ENCODE results near the gene MAPK10.
"Not testable (repeated sequence)": the region's sequence is repeated elsewhere in the genome, so short reads cannot be mapped to it uniquely, and the experiment has no call there.

The MAPK10 gene

DNA sequence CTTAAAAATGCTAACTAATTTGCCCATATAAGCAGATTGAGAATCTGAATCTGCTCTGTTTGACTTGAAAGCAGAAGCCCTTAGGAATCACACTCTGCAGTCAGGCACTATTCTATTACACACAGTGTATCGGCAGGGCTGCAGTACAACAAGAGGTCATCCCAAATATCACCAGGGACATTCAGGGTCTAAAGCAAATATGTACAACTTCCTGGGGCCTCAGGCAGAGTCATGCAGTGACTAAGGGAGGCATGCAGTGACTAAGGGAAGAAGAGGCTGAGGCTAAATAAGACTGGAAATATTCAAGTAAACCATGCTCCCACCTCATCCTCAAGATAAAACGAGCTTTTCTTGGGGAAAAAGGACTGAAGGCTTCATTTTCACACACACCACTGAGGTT lies 20.9 kb downstream of the MAPK10 start:
- no peak for DNase-seq (ENCODE audit: low read depth)

DNA sequence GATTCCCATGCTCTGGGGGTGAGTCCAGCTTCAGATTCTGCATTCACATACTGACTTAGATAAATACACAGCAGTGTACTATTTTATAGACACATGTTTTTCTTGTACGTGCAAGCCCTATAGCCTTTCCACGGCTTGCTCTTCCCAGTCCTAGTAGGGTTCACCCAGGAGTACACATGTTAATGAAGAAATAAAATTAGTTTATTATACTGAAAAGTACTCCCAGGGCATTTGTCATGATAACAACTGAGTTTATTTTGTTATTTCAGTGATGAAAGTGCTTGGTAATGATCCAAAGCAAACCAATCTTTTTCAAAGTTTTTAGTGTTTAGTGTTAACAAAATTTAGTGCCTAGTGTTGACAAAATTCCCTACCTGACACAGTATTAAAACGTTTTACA lies 21.3 kb downstream of the MAPK10 start:
- DNase-seq (ENCODE audit: low read depth), result no peak

DNA sequence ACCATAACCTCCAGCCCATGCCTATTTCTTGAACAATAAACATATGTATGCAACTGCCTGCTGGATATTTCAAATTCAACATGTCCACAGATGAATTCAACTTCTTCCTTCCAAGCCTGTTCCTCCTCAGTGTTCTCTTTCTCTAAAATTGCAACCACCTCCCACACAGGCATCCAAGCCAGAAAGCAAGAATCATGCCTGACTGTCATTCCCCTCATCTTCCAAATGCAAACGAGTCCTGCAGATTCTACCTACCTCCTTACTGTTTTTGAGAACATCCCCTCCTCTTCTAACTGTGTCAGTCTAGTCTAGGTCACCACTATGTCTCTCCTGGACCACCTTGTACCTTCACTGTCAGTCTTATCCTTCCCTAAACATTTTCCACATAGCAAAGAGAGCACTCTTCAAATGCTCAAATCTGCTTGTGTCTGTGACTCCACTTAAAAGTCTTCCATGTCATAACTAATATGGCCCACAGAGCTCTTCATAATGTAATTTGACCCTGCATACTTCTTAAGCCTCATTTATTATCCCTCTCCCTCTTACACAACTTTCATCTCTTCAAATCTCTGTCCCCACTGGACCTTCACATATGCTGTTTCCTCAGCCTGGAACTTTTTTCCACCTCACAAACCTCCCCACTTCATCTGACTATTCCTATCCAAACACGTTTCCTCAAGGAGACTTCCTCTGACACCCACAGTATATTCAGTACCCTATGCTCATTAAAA lies 25.7 kb downstream of the MAPK10 start:
- no peak for DNase-seq (ENCODE audit: low read depth)

DNA sequence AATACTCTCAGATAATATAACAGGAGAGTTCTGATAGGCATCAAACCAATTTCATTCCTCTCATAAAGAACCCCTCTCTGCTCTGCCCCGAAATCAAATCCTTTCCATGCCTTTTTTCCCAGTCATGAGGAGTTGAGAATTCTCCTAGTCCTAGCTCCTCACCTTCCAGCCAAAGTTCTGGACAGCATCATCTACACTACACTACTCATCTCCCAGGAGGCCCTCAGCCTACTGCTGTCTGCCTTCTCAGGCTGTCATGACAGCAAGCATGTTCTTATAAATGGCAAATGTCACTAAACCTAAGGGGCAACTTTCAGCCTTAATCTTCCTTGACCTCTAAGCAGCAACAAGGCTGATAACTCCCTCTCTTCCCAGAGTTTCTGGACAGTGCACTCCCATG lies 26.6 kb downstream of the MAPK10 start:
- DNase-seq (ENCODE audit: low read depth), result no peak

DNA sequence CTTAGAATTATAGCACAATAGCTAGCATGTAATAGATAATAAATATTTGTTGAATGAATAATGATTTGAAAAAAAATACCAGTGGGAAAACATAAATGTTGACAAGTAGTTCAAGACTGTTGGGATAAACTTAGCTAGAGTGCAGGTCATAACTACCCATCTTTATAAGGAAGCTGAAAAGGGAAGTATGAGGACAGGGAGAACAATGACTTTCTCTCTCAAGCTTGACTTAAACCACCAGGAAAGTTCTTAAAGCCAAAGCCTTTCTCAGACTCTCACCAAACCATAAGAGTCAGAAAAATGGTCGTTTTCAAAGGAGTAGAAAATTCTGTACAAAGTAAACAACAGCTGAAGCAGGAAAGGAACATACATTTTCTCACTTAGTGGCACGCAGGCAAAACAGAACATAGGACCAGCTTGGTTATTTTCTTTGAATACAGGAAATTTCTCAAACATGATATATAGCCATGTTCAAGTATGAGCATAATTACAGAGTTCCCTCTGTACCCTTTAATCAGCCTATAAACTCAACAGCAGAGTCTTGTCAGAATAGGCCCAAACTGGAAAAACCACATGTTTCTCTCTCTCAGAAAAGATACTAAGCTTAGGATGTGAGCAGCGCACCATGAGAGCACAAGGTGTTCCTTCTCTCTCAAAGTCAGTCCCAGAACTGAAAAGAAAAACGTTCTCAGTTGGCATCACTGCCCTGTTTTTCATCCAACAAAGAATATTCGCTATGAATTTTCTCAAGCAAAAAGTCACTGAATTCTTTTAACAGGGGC lies 28.7 kb downstream of the MAPK10 start:
- DNase-seq (ENCODE audit: low read depth), result no peak

DNA sequence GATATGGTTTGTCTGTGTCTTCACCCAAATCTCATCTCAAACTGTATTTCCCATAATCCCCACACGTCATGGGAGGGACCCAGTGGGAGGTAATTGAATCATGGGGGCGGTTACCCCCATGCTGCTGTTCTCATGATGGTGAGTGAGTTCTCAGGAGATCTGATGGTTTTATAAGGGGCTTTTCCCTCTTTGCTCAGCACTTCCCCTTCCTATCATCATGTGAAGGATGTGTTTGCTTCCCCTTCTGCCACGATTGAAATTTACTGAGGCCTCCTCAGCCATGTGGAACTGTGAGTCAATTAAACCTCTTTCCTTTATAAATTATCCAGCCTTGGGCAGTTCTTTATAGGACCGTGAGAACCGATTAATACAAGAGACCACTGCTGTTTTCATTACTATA lies 29.4 kb downstream of the MAPK10 start:
- not testable (repeated sequence) for DNase-seq (ENCODE audit: low read depth)

DNA sequence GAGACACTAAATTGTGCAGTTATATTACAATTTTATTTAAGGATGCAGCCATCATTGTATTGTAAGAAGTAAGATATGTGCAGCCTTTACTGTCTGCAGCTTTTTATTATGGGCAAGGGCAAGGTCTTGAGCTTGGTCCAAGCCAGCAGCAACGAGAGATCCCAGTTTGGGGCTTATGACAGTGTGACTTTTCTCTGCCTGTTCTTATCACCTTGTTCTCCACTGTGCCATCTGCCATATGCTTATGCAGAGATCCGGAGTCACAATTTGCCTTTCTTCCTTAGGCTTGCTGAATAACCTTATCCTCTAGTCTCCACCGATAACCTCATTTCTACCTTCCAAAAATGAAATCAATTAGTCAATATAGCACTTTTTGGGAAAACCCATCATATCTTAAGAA lies 30.4 kb downstream of the MAPK10 start:
- DNase-seq (ENCODE audit: low read depth), result no peak

DNA sequence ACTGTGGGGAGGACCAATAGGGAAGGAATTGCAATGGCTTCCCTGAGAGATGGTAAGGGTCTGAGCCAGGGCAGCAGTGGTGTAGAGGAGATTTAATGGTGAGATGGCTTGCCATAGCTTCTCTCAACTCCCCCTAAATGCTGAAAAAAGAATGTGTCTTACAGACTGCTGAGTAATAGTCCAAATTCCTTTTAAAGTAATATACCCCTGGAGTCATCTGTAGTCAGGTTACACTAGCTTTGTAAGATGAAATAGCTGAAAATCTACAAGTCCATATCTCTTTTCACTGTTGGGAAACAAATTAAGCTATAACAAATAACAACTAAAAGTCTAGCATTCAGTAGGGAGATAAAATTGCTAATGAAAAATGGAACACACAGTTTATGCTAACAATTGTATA lies 33.5 kb downstream of the MAPK10 start:
- no peak for DNase-seq (ENCODE audit: low read depth)

DNA sequence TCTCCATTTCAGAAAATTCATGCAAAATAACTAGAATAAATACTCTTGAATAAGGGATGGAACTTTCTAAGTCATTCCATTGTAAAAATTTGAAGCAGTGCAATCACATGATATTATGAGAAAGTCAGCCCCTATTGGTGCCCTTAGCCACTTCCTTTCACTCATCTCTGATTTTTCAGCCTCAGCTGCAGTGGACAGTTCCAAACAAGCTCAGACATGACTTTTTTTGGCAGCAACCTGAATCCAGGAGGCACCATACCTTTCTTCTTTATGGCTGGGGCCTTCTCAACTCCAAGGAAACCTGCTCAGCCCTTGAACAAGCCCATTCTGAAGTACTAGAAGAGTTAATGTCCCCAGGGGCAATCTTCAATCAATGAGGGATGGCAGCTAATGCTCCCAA lies 40.5 kb downstream of the MAPK10 start:
- DNase-seq (ENCODE audit: low read depth), result no peak

DNA sequence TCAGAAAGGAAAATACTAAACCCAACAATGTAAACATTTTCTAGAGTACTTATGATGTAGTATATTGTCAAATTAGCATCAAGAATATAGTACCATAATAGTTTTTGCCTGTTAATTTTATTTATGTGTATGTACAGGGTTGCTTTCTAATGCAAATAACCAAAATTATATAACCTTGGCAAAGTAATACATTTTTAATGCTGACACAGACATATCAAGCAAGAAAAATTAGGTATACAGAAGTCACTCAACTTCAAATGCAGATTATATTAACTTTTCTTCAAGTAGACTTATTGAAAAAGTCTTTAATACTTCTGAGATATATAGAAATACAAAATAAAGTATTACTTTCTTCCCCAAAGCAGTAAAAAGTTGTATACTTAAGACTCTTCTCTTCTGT lies 44.3 kb downstream of the MAPK10 start:
- no peak for DNase-seq (ENCODE audit: low read depth)

DNA sequence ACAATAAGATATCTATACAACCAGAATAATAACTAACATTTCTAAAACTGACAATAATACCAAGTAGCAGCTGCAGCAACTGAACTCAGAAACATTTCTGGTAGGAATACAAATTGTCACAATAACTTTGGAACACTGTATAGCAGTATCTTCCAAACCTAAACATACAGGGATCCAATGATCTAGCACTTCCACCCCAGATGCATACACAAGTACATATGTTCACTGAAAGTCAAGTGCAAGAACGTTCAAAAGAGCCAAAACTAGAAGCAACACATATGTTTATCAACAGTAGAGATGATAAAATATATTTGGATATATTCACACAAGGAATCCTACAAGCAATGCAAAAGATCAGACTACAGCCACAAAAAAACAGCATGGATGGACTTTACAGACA lies 46.2 kb downstream of the MAPK10 start:
- DNase-seq (ENCODE audit: low read depth), result no peak

DNA sequence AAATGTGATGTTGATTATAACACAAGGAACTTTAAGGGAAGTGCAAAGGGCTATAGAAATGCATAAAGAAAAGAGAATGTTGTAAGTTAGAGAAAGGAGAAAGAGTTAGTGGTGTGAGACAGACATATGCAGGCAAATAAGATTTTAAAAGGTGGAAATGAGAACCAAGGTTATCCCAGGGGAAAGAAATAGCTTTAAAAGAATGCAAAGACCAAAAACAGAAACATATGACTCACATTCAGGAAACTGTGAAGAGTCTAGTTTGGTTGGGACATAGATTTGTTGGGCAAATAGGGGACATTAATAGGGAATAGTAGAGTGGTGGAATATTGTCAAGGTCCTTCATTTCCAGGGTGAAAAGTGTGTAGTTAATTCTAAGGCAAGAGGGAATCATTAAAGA lies 52.4 kb downstream of the MAPK10 start:
- no peak for DNase-seq (ENCODE audit: low read depth)

DNA sequence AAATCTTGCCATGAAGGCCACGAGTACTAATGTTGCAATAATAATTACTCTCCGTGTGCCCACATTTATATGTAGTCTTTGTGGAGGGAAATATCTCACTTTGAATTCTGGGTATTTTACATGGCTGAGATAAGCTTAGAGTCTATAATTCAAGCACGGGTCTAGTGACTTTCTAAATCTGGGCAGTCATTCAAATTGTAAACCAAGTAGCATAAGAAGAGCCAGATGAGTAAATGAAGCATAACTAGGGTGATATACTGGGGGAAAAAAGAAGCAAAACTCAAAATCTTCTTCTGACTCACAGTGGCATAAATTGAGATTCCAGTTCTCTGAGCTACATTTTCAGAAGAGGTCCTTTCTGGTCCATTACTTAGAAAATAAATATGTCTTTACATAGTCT lies 53.0 kb downstream of the MAPK10 start:
- DNase-seq (ENCODE audit: low read depth), result no peak

DNA sequence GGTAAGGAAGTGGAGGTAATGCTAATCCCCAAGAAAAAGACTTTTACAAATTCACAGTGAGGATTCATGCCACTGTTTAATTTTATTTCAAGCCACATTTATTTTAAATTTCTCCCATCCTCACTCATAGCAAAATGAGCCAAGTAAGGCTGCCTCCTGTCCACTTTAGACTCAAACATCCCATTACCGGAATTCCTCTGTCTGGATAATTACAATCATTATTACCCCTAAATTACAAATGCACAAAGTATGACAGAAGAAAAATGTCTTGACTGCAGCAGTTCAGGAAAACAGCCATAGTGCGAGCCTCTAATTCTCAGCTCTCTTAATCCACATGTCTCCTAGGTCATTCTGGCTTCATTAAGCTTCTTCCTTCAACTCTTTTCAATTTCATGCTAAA lies 57.0 kb downstream of the MAPK10 start:
- DNase-seq (ENCODE audit: low read depth), result no peak

DNA sequence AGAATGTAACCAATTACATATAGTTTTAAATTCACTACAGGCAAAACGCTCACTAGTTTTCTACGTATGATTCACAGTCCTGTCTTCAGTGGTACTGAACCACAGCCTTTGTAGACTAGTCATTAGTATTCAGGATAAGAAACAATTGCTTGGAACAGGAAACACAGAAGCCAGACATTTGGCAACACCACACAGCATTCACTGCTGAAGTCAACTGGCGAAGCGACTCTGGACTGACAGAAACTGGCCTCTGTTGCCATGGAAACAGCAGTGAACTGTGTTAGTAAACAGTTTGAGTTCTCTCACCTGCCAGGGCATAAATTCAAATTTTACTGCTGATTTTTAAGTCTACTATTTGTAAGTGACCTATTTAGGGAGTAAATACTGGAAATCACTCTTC lies 57.6 kb downstream of the MAPK10 start:
- DNase-seq (ENCODE audit: low read depth), result no peak

DNA sequence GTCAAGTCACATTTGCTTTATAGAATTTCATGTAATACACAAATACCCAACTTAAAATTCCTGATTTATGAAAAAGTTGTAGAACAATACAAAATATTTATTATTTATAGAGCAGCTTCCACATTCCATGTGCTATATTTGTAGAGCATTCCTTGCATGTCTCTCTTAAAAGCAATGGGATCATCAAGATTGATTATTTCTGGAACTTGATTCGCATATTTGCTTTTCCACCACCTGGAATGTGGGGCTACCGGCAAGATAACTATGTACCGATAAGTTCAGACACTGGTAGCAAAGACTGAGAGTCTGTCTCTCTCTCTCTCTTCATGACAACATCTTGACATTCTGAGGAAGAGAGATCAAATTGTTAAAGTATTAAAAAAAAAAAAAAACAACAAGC lies 59.3 kb downstream of the MAPK10 start:
- DNase-seq (ENCODE audit: low read depth), result no peak

DNA sequence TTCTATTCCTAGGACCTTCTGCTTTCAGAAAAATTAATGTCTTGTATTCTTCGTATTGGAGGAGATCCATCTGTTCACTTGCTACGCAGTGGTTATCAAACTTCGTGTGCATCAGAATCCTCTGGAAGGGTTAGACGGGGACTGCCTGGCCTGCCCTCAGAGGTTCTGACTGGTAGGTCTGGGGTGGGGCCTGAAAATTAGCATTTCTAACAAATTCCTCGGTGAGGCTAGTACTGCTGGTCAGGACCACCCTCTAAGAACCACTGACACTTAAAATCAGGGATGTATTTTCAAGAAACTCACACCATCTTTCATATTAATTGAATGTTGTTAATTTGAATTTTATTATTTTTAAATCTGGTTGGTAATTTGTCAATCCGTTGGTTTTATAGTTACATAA lies 63.0 kb downstream of the MAPK10 start:
- DNase-seq (ENCODE audit: low read depth), result no peak

DNA sequence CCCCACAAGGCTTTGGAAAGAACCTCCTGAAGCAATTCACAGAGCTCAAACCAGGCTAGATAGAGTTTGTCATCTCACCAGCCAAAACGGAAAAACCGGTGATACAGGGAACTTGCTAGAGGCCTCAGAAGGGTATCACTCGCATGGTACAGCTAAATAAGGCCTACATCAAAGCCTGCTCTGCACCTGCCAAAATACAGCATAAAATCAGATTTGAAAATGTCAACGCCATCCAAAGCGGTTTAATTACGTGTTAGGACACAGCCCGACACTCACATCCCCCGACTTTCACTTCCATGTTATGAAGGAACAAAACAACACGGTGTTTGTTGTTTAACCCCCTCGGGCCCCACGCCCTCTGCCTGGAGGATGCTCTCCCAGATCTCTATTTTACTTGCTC lies 65.0 kb downstream of the MAPK10 start:
- no peak for DNase-seq (ENCODE audit: low read depth)

DNA sequence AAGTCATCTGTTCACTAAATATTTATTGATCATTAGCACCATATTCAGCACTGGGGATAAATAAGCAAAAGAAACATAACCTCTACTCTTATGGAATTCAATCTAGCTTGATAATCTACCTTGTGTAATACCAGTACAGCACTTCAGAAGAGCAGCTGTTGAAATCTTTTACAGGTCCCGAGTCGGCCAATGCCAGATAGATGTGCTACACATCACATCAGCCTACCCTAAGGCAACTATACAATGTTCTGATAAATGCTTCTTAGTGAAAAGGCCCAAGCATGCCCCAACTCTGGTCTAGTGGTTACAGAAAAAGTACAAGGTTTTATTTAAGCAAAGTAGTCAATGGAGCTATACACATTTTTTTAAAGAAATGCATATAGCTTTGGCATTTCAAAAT lies 68.7 kb downstream of the MAPK10 start:
- no peak for DNase-seq (ENCODE audit: low read depth)

DNA sequence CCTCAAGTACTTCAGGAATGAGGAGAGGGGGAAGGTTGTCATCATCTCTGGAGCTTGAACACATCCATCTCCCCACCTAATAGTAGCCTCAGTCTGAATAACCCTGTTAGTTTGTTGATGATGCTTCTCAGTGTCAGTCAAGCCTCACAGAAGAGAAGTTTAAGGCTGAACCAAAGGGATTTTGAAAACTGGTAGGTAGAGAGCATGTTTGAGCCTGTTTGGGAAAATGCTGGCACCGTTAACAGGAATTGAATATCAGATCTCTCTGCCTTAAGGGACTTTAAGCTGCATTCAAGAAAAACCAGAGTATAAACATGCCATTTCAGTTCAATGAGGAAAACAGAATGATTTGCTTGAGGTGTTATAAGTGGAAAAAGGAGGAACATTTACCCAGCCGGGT lies 73.1 kb downstream of the MAPK10 start:
- no peak for DNase-seq (ENCODE audit: low read depth)

DNA sequence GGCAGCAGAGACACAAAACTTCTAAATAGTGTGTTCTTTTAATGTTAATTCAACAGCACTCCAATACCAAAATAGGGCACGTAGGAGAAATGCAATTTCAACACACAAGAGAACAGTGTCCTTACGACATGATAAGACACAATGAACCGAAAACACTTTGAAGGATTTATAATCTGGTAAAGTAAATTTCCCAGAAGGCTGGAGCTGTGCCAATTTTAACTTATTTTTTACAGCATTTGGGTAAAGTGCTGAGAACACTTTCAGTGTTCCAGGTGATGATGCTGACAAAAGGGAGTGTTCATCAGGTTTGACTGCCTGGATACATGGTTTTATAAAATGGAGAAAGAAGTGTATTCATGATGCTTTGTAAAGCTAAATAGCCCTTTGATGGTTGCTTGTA lies 76.5 kb downstream of the MAPK10 start:
- no peak for DNase-seq (ENCODE audit: low read depth)

DNA sequence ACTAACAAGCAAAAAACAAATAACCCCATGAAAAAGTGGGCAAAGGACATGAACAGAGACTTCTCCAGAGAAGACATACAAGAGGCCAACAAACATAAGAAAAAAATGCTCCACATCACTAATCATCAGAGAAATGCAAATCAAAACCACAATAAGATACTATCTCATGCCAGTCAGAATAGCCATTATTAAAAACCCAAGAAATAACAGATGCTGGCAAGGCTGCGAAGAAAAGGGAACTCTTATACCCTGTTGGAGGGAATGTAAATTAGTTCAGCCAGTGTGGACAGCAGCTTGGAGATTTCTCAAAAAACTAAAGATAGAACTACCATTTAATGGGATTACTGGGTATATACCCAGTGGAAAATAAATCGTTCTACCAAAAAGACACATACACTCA lies 79.6 kb downstream of the MAPK10 start:
- no peak for DNase-seq (ENCODE audit: low read depth)

DNA sequence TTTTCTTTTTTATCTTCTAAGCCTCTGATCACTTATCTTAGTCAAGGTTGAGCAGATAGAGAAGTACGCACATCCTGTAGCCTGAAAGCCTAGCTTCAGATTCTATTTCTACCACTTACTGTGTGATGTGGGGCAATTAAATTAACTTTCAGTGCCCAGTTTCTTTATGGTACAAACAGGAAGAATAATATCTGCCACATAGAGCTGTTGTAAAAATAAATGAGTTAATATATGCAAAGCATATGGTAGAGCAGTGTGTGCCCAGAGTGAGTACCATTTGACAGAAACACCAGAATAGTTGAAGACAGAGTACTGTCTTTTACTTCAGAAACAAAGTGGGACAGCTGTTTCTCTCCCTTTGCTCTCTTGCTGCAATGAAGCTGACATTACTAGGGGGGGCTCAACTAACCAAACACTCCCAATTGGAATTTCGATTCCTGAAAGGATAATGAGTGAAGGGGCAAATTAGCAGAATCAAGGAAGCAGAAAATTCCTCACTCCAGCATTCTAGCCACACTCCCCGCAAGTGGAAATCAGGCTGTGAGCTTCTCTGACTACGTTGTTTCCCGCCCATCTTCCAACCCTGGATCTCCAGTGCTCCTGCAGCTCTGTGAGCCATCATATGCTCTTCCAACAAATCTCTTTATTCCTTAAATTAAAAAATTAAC lies 80.4 kb downstream of the MAPK10 start:
- DNase-seq (ENCODE audit: low read depth), result no peak

Data from stimulated activated CD8-positive, alpha-beta memory T cell treated with anti-CD3 and anti-CD28 coated beads, Interleukin-7, amount 100 ng/mL, for 24 hours (primary cell).